Fibroblast of lung (primary cell): ENCODE data around the gene FZR1.

Experiments used
- CTCF ChIP-seq, 2 donors: IDR thresholded peaks in 1 of 2; conservative IDR thresholded peaks in 1 of 2; 1 replicate in 1 of 2; 2 replicates in 1 of 2; pipeline ENCODE4 v1.5.1; 2011 to 2012; ENCODE audit warnings: low read length in 2 of 2, control low read depth in 1 of 2, inconsistent platforms in 1 of 2, low read depth in 1 of 2, mild to moderate bottlenecking in 1 of 2
- EZH2 ChIP-seq: IDR thresholded peaks from 2 replicates; pipeline ENCODE4 v1.5.1; 2012; ENCODE audit warnings: low read length, control low read depth, mild to moderate bottlenecking; ENCODE audit errors: missing control alignments

- TF ChIP-seq CTCF (conservative IDR thresholded peaks at IDR 0.05 in 1 of 2, IDR thresholded peaks at IDR 0.05 in 1 of 2; ENCODE audit: low read depth in 1 of 2, low read length in 2 of 2) (no peak), EZH2 (no peak)
Measured at GRCh38 chr19:3492919-3493318, 13.2 kb upstream of the FZR1 start.
